Measurements from ENCODE around the gene MRC1.

The MRC1 gene

DNA sequence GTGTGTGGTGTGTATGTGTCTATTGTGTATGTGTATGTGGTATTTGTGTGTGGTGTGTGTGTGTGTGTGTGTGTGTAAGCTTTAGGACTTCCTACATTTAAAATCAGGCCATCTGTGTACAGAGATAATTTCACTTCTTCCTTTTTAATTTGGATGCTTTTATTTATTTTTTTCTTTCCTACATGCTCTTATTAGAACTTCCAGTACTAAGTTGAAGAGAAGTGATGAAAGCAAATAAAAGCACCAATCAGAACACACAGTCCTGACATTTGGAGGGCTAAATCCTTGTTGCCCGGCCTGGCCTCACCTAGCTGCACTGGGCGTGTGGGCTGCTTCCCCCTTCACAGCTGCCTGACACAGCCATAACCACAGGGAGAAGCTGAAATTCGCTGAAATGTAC is 3.8 kb upstream of the MRC1 start:
- WGBS (ENCODE audit: insufficient coverage), result 17% methylated on average over 2 of the region's 3 CpGs
- POLR2A ChIA-PET, result no interaction called here
- DNase-seq, result peak in 2 of 3 donors; percentile 57 to 81

DNA sequence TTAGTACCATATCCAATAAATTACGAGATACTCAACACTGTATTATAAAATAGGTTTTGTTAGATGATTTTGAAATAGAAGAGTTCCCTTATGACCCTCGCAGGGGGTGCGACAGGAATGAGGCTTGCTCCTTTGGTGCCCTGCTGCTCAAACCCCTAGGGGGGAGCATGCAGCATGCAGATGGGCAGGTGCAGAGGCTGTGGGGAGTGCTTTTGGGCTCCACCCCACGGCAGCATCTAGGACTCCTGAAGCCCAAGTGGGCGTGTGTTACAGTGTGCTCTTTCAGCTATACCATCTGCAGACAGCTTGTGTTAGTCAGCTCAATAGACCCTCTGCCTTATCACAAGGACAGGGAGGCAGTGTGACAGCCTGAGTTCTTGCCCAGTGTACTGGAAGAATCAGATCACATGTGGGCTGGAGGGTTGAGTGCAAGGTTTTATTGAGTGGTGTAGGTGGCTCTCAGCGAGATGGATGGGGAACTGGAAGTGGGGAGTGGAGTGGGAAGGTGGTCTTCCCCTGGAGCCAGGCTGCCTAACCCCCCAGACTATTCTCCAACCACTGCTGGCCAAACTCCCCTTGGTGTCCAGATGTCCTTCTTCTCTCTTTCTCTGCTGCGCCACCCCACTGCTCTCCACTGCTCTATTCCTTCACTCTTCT is 3.1 kb upstream of the MRC1 start:
- H3K27me3 ChIP-seq (replicated peaks in 2 of 5; ENCODE audit: control insufficient read depth in 4 of 5, insufficient read depth in 5 of 5, low read length in 4 of 5), result no peaks in the 10 kb centered on the region
- H3K4me3 ChIP-seq (ENCODE audit: control insufficient read depth in 1 of 7, extremely low read depth in 1 of 7, insufficient read depth in 4 of 7, low read depth in 2 of 7, low read length in 6 of 7), result no peak overlapping the region
- 84% methylated on average over 4 of the region's 7 CpGs for WGBS (ENCODE audit: insufficient coverage)
- ChIA-PET CTCF (interaction anchor here (0.8 to 1.8 kb wide), 11 partner anchors 11 to 67 kb away, joined by 3 to 8 read pairs (median 4); no protein-coding TSS in a partner anchor), POLR2A (no interaction called here)
- H3K4me1 ChIP-seq (ENCODE audit: control extremely low read depth in 1 of 4, control insufficient read depth in 4 of 4, insufficient read depth in 4 of 4, low read length in 3 of 4), result peaks cover 5 to 37% (median 31%) of the 10 kb centered on the region in 4 experiments
- peak; percentile 40 to 82 (median 59) for DNase-seq
- no peaks in the 10 kb centered on the region for H3K36me3 ChIP-seq (ENCODE audit: control insufficient read depth in 4 of 4, insufficient read depth in 4 of 4, low read length in 3 of 4)
- H3K27ac ChIP-seq (ENCODE audit: insufficient read depth in 1 of 2, low read depth in 1 of 2, low read length in 2 of 2, poor library complexity in 1 of 2, severe bottlenecking in 2 of 2), result no peak overlapping the region
- no peaks in the 10 kb centered on the region for H3K9me3 ChIP-seq (ENCODE audit: control extremely low read depth in 1 of 5, control insufficient read depth in 4 of 5, insufficient read depth in 2 of 5, low read depth in 1 of 5, low read length in 4 of 5)

More for the DNA sequence above, 3.8 kb upstream of the MRC1 start:
- Histone ChIP-seq H3K36me3 (ENCODE audit: control insufficient read depth in 4 of 4, insufficient read depth in 4 of 4, low read length in 3 of 4) (no peaks in the 10 kb centered on the region), H3K9me3 (ENCODE audit: control extremely low read depth in 1 of 5, control insufficient read depth in 4 of 5, insufficient read depth in 2 of 5, low read depth in 1 of 5, low read length in 4 of 5) (no peaks in the 10 kb centered on the region), H3K4me1 (ENCODE audit: control extremely low read depth in 1 of 4, control insufficient read depth in 4 of 4, insufficient read depth in 4 of 4, low read length in 3 of 4) (peaks cover 5 to 36% (median 30%) of the 10 kb centered on the region in 4 experiments), H3K27ac (ENCODE audit: insufficient read depth in 1 of 2, low read depth in 1 of 2, low read length in 2 of 2, poor library complexity in 1 of 2, severe bottlenecking in 2 of 2) (no peak overlapping the region), H3K27me3 (replicated peaks in 2 of 5; ENCODE audit: control insufficient read depth in 4 of 5, insufficient read depth in 5 of 5, low read length in 4 of 5) (no peaks in the 10 kb centered on the region), H3K4me3 (ENCODE audit: control insufficient read depth in 1 of 7, extremely low read depth in 1 of 7, insufficient read depth in 4 of 7, low read depth in 2 of 7, low read length in 6 of 7) (no peak overlapping the region)
- CTCF ChIA-PET, result interaction anchor here (0.7 to 1.8 kb wide), 11 partner anchors 10 to 68 kb away, joined by 3 to 8 read pairs (median 4); no protein-coding TSS in a partner anchor

DNA sequence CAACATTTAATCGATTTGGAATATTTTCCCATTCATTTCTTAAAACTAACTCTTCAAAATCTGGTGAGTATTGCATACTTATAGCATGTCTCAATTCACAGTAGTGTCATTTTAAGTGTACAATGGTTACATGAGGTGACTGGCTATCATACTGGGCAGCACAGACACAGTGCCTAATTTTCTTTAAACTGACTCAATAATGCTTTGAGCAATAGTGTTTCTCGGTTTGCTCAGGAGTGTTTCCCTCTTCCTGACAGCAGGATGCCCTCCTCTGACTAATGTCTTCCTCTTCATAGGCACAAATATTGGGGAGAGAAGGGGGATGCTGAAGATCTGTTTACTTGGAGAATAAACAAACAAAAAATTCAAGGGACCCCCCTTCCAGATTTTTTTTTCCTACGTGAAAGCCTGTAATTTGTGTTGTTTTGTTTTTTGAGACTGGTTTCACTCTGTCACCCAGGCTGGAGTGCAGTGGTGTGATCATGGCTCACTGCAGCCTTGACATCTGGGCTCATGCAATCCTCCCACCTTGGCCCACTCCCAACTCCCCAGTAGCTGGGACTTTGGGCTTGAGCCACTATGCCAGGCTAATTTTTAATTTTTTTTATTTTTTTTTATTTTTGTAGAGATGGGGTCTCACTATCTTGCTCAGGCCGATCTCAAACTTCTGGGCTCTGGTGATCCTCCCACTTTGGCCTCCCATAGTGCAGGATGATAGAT is 2.2 kb downstream of the MRC1 start:
- Histone ChIP-seq H3K27me3 (replicated peaks in 2 of 5; ENCODE audit: control insufficient read depth in 4 of 5, insufficient read depth in 5 of 5, low read length in 4 of 5) (no peaks in the 10 kb centered on the region), H3K9me3 (ENCODE audit: control extremely low read depth in 1 of 5, control insufficient read depth in 4 of 5, insufficient read depth in 2 of 5, low read depth in 1 of 5, low read length in 4 of 5) (no peaks in the 10 kb centered on the region), H3K27ac (ENCODE audit: insufficient read depth in 1 of 2, low read depth in 1 of 2, low read length in 2 of 2, poor library complexity in 1 of 2, severe bottlenecking in 2 of 2) (no peak overlapping the region), H3K4me1 (ENCODE audit: control extremely low read depth in 1 of 4, control insufficient read depth in 4 of 4, insufficient read depth in 4 of 4, low read length in 3 of 4) (peaks cover 5 to 38% (median 19%) of the 10 kb centered on the region in 4 experiments), H3K4me3 (ENCODE audit: control insufficient read depth in 1 of 7, extremely low read depth in 1 of 7, insufficient read depth in 4 of 7, low read depth in 2 of 7, low read length in 6 of 7) (no peak overlapping the region), H3K36me3 (ENCODE audit: control insufficient read depth in 4 of 4, insufficient read depth in 4 of 4, low read length in 3 of 4) (no peaks in the 10 kb centered on the region)
- CTCF ChIA-PET, result no interaction called here
- WGBS (ENCODE audit: insufficient coverage), result 100% methylated on average over 1 of the region's 4 CpGs
- no peak for DNase-seq
- POLR2A ChIA-PET, result no interaction called here

DNA sequence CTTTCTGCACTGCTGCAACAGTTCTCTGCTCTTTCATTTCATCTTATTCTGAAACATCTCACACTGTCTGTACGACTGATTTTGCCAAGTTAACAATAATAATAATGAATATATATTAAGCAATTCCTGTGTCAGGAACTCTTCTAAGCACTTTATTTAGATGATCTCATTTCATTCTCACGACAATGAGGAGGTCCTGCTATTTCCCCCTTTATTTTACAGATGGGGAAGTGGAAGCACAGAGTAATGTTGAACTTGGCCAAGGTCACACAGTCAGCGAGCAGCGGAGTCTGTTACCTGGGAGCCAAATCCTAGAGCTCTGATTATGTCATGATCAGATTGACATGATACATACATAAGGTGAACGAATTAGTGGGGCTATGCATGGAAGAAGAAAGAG is 5.8 kb downstream of the MRC1 start:
- no peaks in the 10 kb centered on the region for H3K36me3 ChIP-seq (ENCODE audit: control insufficient read depth in 4 of 4, insufficient read depth in 4 of 4, low read length in 3 of 4)
- WGBS (ENCODE audit: insufficient coverage), result 80% methylated on average over 4 of the region's 5 CpGs
- CTCF ChIA-PET, result no interaction called here
- no peaks in the 10 kb centered on the region for H3K9me3 ChIP-seq (ENCODE audit: control extremely low read depth in 1 of 5, control insufficient read depth in 4 of 5, insufficient read depth in 2 of 5, low read depth in 1 of 5, low read length in 4 of 5)
- no peak overlapping the region for H3K4me3 ChIP-seq (ENCODE audit: control insufficient read depth in 1 of 7, extremely low read depth in 1 of 7, insufficient read depth in 4 of 7, low read depth in 2 of 7, low read length in 6 of 7)
- no peak overlapping the region for H3K27ac ChIP-seq (ENCODE audit: insufficient read depth in 1 of 2, low read depth in 1 of 2, low read length in 2 of 2, poor library complexity in 1 of 2, severe bottlenecking in 2 of 2)
- no peaks in the 10 kb centered on the region for H3K27me3 ChIP-seq (replicated peaks in 2 of 5; ENCODE audit: control insufficient read depth in 4 of 5, insufficient read depth in 5 of 5, low read length in 4 of 5)
- H3K4me1 ChIP-seq (ENCODE audit: control extremely low read depth in 1 of 4, control insufficient read depth in 4 of 4, insufficient read depth in 4 of 4, low read length in 3 of 4), result peaks cover 1 to 16% (median 5%) of the 10 kb centered on the region in 4 experiments
- POLR2A ChIA-PET, result no interaction called here
- DNase-seq, result no peak

DNA sequence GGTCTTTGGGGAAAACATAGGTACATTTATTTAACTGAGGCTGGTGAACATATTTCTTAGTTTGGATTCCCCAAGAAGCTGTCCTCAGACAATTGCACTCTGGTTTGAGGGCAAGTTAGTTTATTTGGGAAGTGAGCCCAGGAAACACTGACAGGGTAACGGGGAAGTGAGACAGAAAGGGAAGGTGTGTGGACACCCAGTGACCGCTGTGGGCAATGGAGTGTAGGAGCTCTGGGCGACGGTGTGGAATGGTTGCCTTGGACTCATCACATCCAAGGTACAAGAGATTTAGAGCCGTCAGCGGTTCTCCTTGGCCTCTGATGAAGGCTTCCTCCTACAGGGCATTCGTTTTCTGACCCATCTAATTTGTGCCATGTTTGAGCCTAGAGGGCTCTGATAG is 7.1 kb downstream of the MRC1 start:
- no peaks in the 10 kb centered on the region for H3K27me3 ChIP-seq (replicated peaks in 2 of 5; ENCODE audit: control insufficient read depth in 4 of 5, insufficient read depth in 5 of 5, low read length in 4 of 5)
- 96% methylated on average over 7 of the region's 7 CpGs for WGBS (ENCODE audit: insufficient coverage)
- CTCF ChIA-PET, result interaction anchor here (0.6 kb wide), 1 partner anchor 189 kb away, joined by 3 read pairs; no protein-coding TSS in a partner anchor
- DNase-seq, result no peak
- no peak overlapping the region for H3K4me3 ChIP-seq (ENCODE audit: control insufficient read depth in 1 of 7, extremely low read depth in 1 of 7, insufficient read depth in 4 of 7, low read depth in 2 of 7, low read length in 6 of 7)
- POLR2A ChIA-PET, result no interaction called here
- H3K9me3 ChIP-seq (ENCODE audit: control extremely low read depth in 1 of 5, control insufficient read depth in 4 of 5, insufficient read depth in 2 of 5, low read depth in 1 of 5, low read length in 4 of 5), result no peaks in the 10 kb centered on the region
- peaks cover 0 to 9% (median under 1%) of the 10 kb centered on the region in 4 experiments for H3K4me1 ChIP-seq (ENCODE audit: control extremely low read depth in 1 of 4, control insufficient read depth in 4 of 4, insufficient read depth in 4 of 4, low read length in 3 of 4)
- no peak overlapping the region for H3K27ac ChIP-seq (ENCODE audit: insufficient read depth in 1 of 2, low read depth in 1 of 2, low read length in 2 of 2, poor library complexity in 1 of 2, severe bottlenecking in 2 of 2)
- H3K36me3 ChIP-seq (ENCODE audit: control insufficient read depth in 4 of 4, insufficient read depth in 4 of 4, low read length in 3 of 4), result no peaks in the 10 kb centered on the region

DNA sequence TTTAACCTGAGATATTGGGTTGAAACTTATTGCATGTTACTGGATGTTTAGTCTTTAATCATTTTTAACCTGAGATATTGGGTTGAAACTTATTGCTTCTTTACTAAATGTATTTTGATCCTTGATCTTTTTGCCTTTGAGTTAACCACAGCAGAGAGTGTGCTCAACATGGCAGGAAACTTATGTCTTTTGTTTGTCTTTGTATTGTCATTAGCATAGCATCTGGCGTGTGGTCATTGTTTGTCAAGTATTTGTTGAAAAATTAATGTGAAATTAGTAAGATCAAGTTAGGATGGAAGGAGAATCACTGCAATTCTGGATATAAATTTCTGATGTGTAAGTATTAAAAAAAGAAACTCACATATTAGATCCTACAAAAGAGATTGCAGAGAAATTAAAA is 8.2 kb downstream of the MRC1 start:
- no peak overlapping the region for H3K4me3 ChIP-seq (ENCODE audit: control insufficient read depth in 1 of 7, extremely low read depth in 1 of 7, insufficient read depth in 4 of 7, low read depth in 2 of 7, low read length in 6 of 7)
- DNase-seq, result no peak
- peaks cover 0 to 9% (median 0%) of the 10 kb centered on the region in 4 experiments for H3K4me1 ChIP-seq (ENCODE audit: control extremely low read depth in 1 of 4, control insufficient read depth in 4 of 4, insufficient read depth in 4 of 4, low read length in 3 of 4)
- no CpG with 5 or more reads among the region's 1 CpG for WGBS (ENCODE audit: insufficient coverage)
- no peaks in the 10 kb centered on the region for H3K9me3 ChIP-seq (ENCODE audit: control extremely low read depth in 1 of 5, control insufficient read depth in 4 of 5, insufficient read depth in 2 of 5, low read depth in 1 of 5, low read length in 4 of 5)
- ChIA-PET POLR2A (no interaction called here), CTCF (interaction anchor here (0.7 kb wide), 1 partner anchor 1855 kb away, joined by 3 read pairs; no protein-coding TSS in a partner anchor)
- H3K36me3 ChIP-seq (ENCODE audit: control insufficient read depth in 4 of 4, insufficient read depth in 4 of 4, low read length in 3 of 4), result no peaks in the 10 kb centered on the region
- H3K27me3 ChIP-seq (replicated peaks in 2 of 5; ENCODE audit: control insufficient read depth in 4 of 5, insufficient read depth in 5 of 5, low read length in 4 of 5), result no peaks in the 10 kb centered on the region
- H3K27ac ChIP-seq (ENCODE audit: insufficient read depth in 1 of 2, low read depth in 1 of 2, low read length in 2 of 2, poor library complexity in 1 of 2, severe bottlenecking in 2 of 2), result no peak overlapping the region

DNA sequence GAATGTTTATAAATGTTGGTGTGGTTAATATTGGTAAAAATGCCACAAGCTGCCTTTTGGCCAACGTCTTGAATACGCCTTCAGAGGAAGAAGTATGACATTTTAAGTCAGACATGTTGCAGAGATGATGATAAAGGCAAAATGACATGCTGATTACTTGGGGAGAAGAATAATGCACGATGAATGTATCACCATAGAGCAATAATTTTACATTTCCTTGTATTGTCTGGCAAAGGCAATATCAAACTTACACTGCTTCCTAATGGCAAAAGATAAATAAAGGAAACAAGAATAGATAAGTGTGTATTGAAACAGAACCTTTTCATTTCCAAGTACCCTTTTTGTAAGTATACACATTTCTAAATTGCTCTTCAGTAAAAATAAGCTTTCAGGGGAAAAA is 8.6 kb downstream of the MRC1 start:
- no peak overlapping the region for H3K27ac ChIP-seq (ENCODE audit: insufficient read depth in 1 of 2, low read depth in 1 of 2, low read length in 2 of 2, poor library complexity in 1 of 2, severe bottlenecking in 2 of 2)
- no peaks in the 10 kb centered on the region for H3K9me3 ChIP-seq (ENCODE audit: control extremely low read depth in 1 of 5, control insufficient read depth in 4 of 5, insufficient read depth in 2 of 5, low read depth in 1 of 5, low read length in 4 of 5)
- ChIA-PET CTCF (no interaction called here), POLR2A (no interaction called here)
- DNase-seq, result no peak
- no peaks in the 10 kb centered on the region for H3K36me3 ChIP-seq (ENCODE audit: control insufficient read depth in 4 of 4, insufficient read depth in 4 of 4, low read length in 3 of 4)
- no peak overlapping the region for H3K4me3 ChIP-seq (ENCODE audit: control insufficient read depth in 1 of 7, extremely low read depth in 1 of 7, insufficient read depth in 4 of 7, low read depth in 2 of 7, low read length in 6 of 7)
- peaks cover 0 to 9% (median 0%) of the 10 kb centered on the region in 4 experiments for H3K4me1 ChIP-seq (ENCODE audit: control extremely low read depth in 1 of 4, control insufficient read depth in 4 of 4, insufficient read depth in 4 of 4, low read length in 3 of 4)
- 100% methylated on average over 2 of the region's 3 CpGs for WGBS (ENCODE audit: insufficient coverage)
- H3K27me3 ChIP-seq (replicated peaks in 2 of 5; ENCODE audit: control insufficient read depth in 4 of 5, insufficient read depth in 5 of 5, low read length in 4 of 5), result no peaks in the 10 kb centered on the region
